HepG2 (cell line): ENCODE measurements around the gene SOX9. TPM values are rescaled to one million over a fixed set of nuclear protein-coding genes. Genes with fewer than 3 reads are reported as not detected.

Source experiments
- ATAC-seq: fragments of 200-7000 bp; cut with Tn5 transposase; 3 replicates; pipeline ENCODE4 v1.9.1; 2020; ENCODE audit warnings: mild to moderate bottlenecking, moderate library complexity
- BruUV-seq: library from RNA; stranded (reverse); fragments of 400-500 nt; replicated peaks from 2 replicates; lab custom pipeline; 2021; lab: Mats Ljungman, UMichigan
- CTCF ChIA-PET: fragments of 300-600 bp; formaldehyde crosslinking; extraction: SDS; loops from one replicate; lab custom pipeline; 2021; ENCODE audit warnings: low total read pairs, inconsistent platforms, low intra/inter-chr PET ratio; lab: Yijun Ruan, JAX
- POLR2A ChIA-PET: fragments of 350-600 bp; sonication (Branson Sonifier 250); formaldehyde crosslinking; loops from one replicate; lab custom pipeline; 2020; ENCODE audit warnings: antibody characterized with exemption, inconsistent platforms; lab: Yijun Ruan, JAX
- DNase-seq: peaks from one replicate; pipeline ENCODE4 v3.0.0-alpha.2; 2015; ENCODE audit warnings: low spot score
- FAIRE-seq: peaks from 3 replicates; lab custom pipeline; 2011; peaks lifted over from hg19 to GRCh38; lab: Jason Lieb, UNC
- H2AFZ ChIP-seq: one replicate; pipeline ENCODE4 v1.6.1; 2011; ENCODE audit warnings: low read length, inconsistent platforms
- H3K27ac ChIP-seq: fragments of 300-600 bp; 3 replicates; pipeline ENCODE4 v1.8.0; 2011; ENCODE audit warnings: mixed run types, mild to moderate bottlenecking, mixed read lengths, low read length, inconsistent platforms; ENCODE audit not compliant: insufficient read depth; ENCODE audit errors: extremely low read length
- H3K27me3 ChIP-seq, 2 experiments: fragments of 200-600 bp in 1 of 2; 2 replicates in 1 of 2; 3 replicates in 1 of 2; pipeline versions ENCODE4 v1.6.0 to v1.8.0; 2011; ENCODE audit warnings: low read length in 2 of 2, mild to moderate bottlenecking in 2 of 2, moderate library complexity in 2 of 2, inconsistent platforms in 1 of 2; ENCODE audit not compliant: insufficient read depth in 2 of 2, control insufficient read depth in 1 of 2
- H3K36me3 ChIP-seq, 2 experiments: fragments of 200-600 bp in 1 of 2; replicated peaks in 1 of 2; 2 replicates in 1 of 2; 3 replicates in 1 of 2; pipeline versions ENCODE4 v1.5.1 to v1.8.0; 2011; ENCODE audit warnings: low read length in 2 of 2, inconsistent platforms in 1 of 2; ENCODE audit not compliant: insufficient read depth in 2 of 2, control insufficient read depth in 1 of 2
- H3K4me1 ChIP-seq: 2 replicates; pipeline ENCODE4 v1.5.1; 2012; ENCODE audit warnings: low read length, inconsistent platforms; ENCODE audit not compliant: insufficient read depth
- H3K4me2 ChIP-seq: 2 replicates; pipeline ENCODE4 v1.6.0; 2011; ENCODE audit warnings: low read depth, low read length, inconsistent platforms
- H3K4me3 ChIP-seq, 3 experiments: fragments of 200-600 bp in 1 of 3; sonication (generic), shearing (Covaris generic) in 1 of 3; replicated peaks in 1 of 3; 2 replicates each; pipeline ENCODE4 v1.5.1; 2011 to 2016; ENCODE audit warnings: low read length in 3 of 3, inconsistent platforms in 2 of 3, low read depth in 2 of 3, mild to moderate bottlenecking in 2 of 3, control low read depth in 1 of 3, mixed read lengths in 1 of 3; ENCODE audit not compliant: insufficient read depth in 1 of 3
- H3K79me2 ChIP-seq: one replicate; pipeline ENCODE4 v1.6.1; 2011; ENCODE audit warnings: low read length, inconsistent platforms; ENCODE audit not compliant: insufficient read depth
- H3K9ac ChIP-seq: 2 replicates; pipeline ENCODE4 v1.6.0; 2011; ENCODE audit warnings: mild to moderate bottlenecking, low read depth, low read length, inconsistent platforms; ENCODE audit not compliant: insufficient read depth
- H3K9me3 ChIP-seq: 2 replicates; pipeline ENCODE4 v1.5.1; 2012; ENCODE audit warnings: mild to moderate bottlenecking, low read length
- H4K20me1 ChIP-seq: 2 replicates; pipeline ENCODE4 v1.6.0; 2011; ENCODE audit warnings: inconsistent platforms, mild to moderate bottlenecking, low read length, moderate library complexity; ENCODE audit not compliant: insufficient read depth
- BRD4 ChIP-seq: sonication (generic); formaldehyde crosslinking; IDR thresholded peaks from 2 replicates; pipeline ENCODE4 v1.4.0; 2020; ENCODE audit warnings: missing genetic modification reagents
- ZNF205 ChIP-seq: IDR thresholded peaks from 2 replicates; pipeline ENCODE4 v1.6.1; 2018; ENCODE audit warnings: missing biosample characterization, missing genetic modification reagents
- ZNF646 ChIP-seq: sonication (generic); formaldehyde crosslinking; IDR thresholded peaks from 2 replicates; pipeline ENCODE4 v1.9.0; 2021; ENCODE audit warnings: mild to moderate bottlenecking, missing genetic modification reagents
- WGBS: methylation state at CpG from one replicate; pipeline ENCODE4 v1.1.6; 2017; ENCODE audit warnings: low lambda C conversion rate; 5-methylcytosine and 5-hydroxymethylcytosine counted together
- in situ Hi-C: cut with HindIII; loops from 2 replicates; pipeline ENCODE4 v1.10.0; 2017; ENCODE audit warnings: low pct_unique_long_range_greater_than_20kb; ENCODE audit not compliant: extremely low pct_ligation_motif_present
- intact Hi-C: fragments of 100-400 bp; cut with micrococcal nuclease; formaldehyde crosslinking; loops from one replicate; pipeline ENCODE4 v1.10.0; 2022; ENCODE audit not compliant: unreplicated experiment
- polyA plus RNA-seq, 8 experiments: library from polyadenylated mRNA; depleted of rRNA in 3 of 8; stranded (reverse) in 7 of 8; unstranded in 1 of 8; fragments of >200 nt; fragmentation: Illumina TruSeq in 4 of 8; extraction: Trizol in 4 of 8; gene quantifications; 2 replicates each; pipeline versions ENCODE4 v1.2.1 to v1.2.3, GENCODE V29; 2011 to 2016; ENCODE audit warnings: low read depth in 4 of 8, missing spikeins in 1 of 8, mixed read lengths in 1 of 8; ENCODE audit not compliant: insufficient read depth in 1 of 8
- total RNA-seq, 5 experiments: library from RNA; depleted of rRNA; stranded (reverse); fragments of >200 nt; fragmentation: Illumina TruSeq; extraction: Trizol; gene quantifications; 2 replicates each; pipeline ENCODE4 v1.2.3, GENCODE V29; 2016; ENCODE audit warnings: low read depth in 1 of 5

SOX9 gene
- total and polyA plus RNA-seq, 2 of the 13 experiments (the other 11 are each of a cell fraction or from before 2014, with no cell fraction given) = 16.1 to 27.6 TPM

GRCh38 chr17:72125742-72126141 is 4.9 kb downstream of the SOX9 start (continued):
- TF ChIP-seq ZNF646 (CRISPR knock-in tag) = peak; percentile 87

GRCh38 chr17:72126575-72127486 is 6.0 kb downstream of the SOX9 start:
- peak; percentile 87 for FAIRE-seq
- ChIA-PET CTCF (no interaction called here), POLR2A (interaction anchor here (0.7 to 1.8 kb wide), 12 partner anchors 10 to 413 kb away, joined by 3 to 10 read pairs (median 4); no protein-coding TSS in a partner anchor)
- H3K27ac ChIP-seq = peak overlapping the region; percentile 36
- no peak overlapping the region for H3K4me3 ChIP-seq
- H3K9me3 ChIP-seq = no peaks in the 10 kb centered on the region
- peaks cover 30% of the 10 kb centered on the region for H3K79me2 ChIP-seq
- peaks cover 10 to 20% of the 10 kb centered on the region in 2 experiments for H3K36me3 ChIP-seq
- in situ Hi-C loops = no loop called here
- H3K4me2 ChIP-seq = peak overlapping the region; percentile 56
- H2AFZ ChIP-seq = no peak overlapping the region
- WGBS = 13% methylated on average over 8 of the region's 8 CpGs
- no peaks in the 10 kb centered on the region; a peak in 1 of 5 replicates for H3K27me3 ChIP-seq
- peak; percentile 95 for DNase-seq
- no peak overlapping the region for H3K9ac ChIP-seq
- BruUV-seq = no TSS peak
- peaks cover 46% of the 10 kb centered on the region for H3K4me1 ChIP-seq
- peak; percentile 64 for ATAC-seq
- peaks cover 44% of the 10 kb centered on the region for H4K20me1 ChIP-seq
- intact Hi-C loops = loop anchor here (1.0 to 5.0 kb wide), 4 partner anchors 175 to 413 kb away; no protein-coding TSS in a partner anchor
- 0 out of 2 replicates have a peak, but pooled peaks have one; percentile 67 for TF ChIP-seq ZNF205 (CRISPR knock-in tag)
- TF ChIP-seq ZNF646 (CRISPR knock-in tag) = peak; percentile 57; the same call in 1 of the 2 replicates
- TF ChIP-seq BRD4 (CRISPR knock-in tag) = no peak
